Prostate gland (tissue), 2 donors: ENCODE data around the gene GRIK3. TPM values are rescaled to one million over a fixed set of nuclear protein-coding genes. Genes with fewer than 3 reads are reported as not detected.
A peak's percentile ranks its signal among the peaks of the same experiment; 100 is the strongest.

Experiments used
- DNase-seq: peaks from one replicate; pipeline ENCODE4 v3.0.0-alpha.2; 2019; ENCODE audit warnings: low spot score
- H3K27ac ChIP-seq, 2 donors: fragments of 200-600 bp; sonication (generic); 2 replicates each; pipeline ENCODE4 v1.5.1; 2017 to 2019
- H3K27me3 ChIP-seq: fragments of 200-600 bp; sonication (generic); replicated peaks from 2 replicates; pipeline ENCODE4 v1.5.1; 2019; ENCODE audit not compliant: insufficient read depth
- H3K36me3 ChIP-seq, 2 donors: fragments of 200-600 bp; sonication (generic); 1 replicate in 1 of 2; 2 replicates in 1 of 2; pipeline versions ENCODE4 v1.5.1 to v1.8.1; 2017 to 2019
- H3K4me1 ChIP-seq: fragments of 200-600 bp; sonication (generic); replicated peaks from 2 replicates; pipeline ENCODE4 v1.5.1; 2019
- H3K4me3 ChIP-seq, 2 donors: fragments of 200-600 bp; sonication (generic); 2 replicates each; pipeline ENCODE4 v1.5.1; 2017 to 2019
- H3K9me3 ChIP-seq: fragments of 200-600 bp; sonication (generic); 2 replicates; pipeline ENCODE4 v1.5.1; 2017
- CTCF ChIP-seq, 4 experiments: fragments of 200-600 bp in 2 of 4; fragments of 450-650 bp in 2 of 4; sonication (generic) in 2 of 4; IDR thresholded peaks; 1 replicate in 3 of 4; 2 replicates in 1 of 4; pipeline ENCODE4 v1.5.1; 2016 to 2019; ENCODE audit warnings: antibody characterized with exemption in 4 of 4, mild to moderate bottlenecking in 2 of 4, moderate library complexity in 2 of 4
- POLR2A ChIP-seq: fragments of 450-650 bp; IDR thresholded peaks from one replicate; pipeline ENCODE4 v1.6.1; 2016; ENCODE audit warnings: antibody characterized with exemption, mild to moderate bottlenecking
- POLR2AphosphoS5 ChIP-seq: sonication (generic); formaldehyde crosslinking; IDR thresholded peaks from one replicate; pipeline ENCODE4 v1.6.1; 2017; ENCODE audit warnings: antibody characterized with exemption
- WGBS: methylation state at CpG from one replicate; pipeline ENCODE4 v1.1.5; 2018; 5-methylcytosine and 5-hydroxymethylcytosine counted together
- intact Hi-C: fragments of 100-400 bp; cut with DNase I; formaldehyde crosslinking; loops from one replicate; pipeline ENCODE4 v1.14.2; 2022
- total RNA-seq, 2 donors: library from RNA; depleted of rRNA; stranded (reverse); fragments of >200 nt; gene quantifications; one replicate each; pipeline ENCODE4 v1.1.0, GENCODE V29; 2016

Gene GRIK3
- total RNA-seq, 2 donors from 2014 or later: 0.36 to 5.9 TPM

- intact Hi-C loops: no loop called here
- Histone ChIP-seq H3K36me3 (no peaks in the 10 kb centered on the region), H3K4me3 (no peak overlapping the region), H3K4me1 (no peaks in the 10 kb centered on the region), H3K9me3 (no peaks in the 10 kb centered on the region), H3K27me3 (no peaks in the 10 kb centered on the region), H3K27ac (no peak overlapping the region)
- DNase-seq: peak; percentile 1
- TF ChIP-seq CTCF (IDR thresholded peaks at IDR 0.05) (no peak), POLR2A (no peak), POLR2AphosphoS5 (no peak)
- WGBS: 83% methylated on average over 8 of the region's 8 CpGs
Observed at GRCh38 chr1:36884029-36884701, 150.2 kb downstream of the GRIK3 start.

- H3K4me1 ChIP-seq: no peaks in the 10 kb centered on the region
- H3K36me3 ChIP-seq: no peaks in the 10 kb centered on the region
- DNase-seq: peak; percentile 0
- TF ChIP-seq POLR2AphosphoS5: no peak
- TF ChIP-seq CTCF (IDR thresholded peaks at IDR 0.05): no peak
- TF ChIP-seq POLR2A: no peak
- no peaks in the 10 kb centered on the region for H3K9me3 ChIP-seq
- H3K4me3 ChIP-seq: no peak overlapping the region
- 94% methylated on average over 2 of the region's 3 CpGs for WGBS
- intact Hi-C loops: no loop called here
- H3K27me3 ChIP-seq: no peaks in the 10 kb centered on the region
- no peak overlapping the region for H3K27ac ChIP-seq
Observed at GRCh38 chr1:36883315-36883949, 150.9 kb downstream of the GRIK3 start.

- Histone ChIP-seq H3K4me1 (no peaks in the 10 kb centered on the region), H3K36me3 (no peaks in the 10 kb centered on the region), H3K4me3 (no peak overlapping the region), H3K27ac (no peak overlapping the region), H3K27me3 (no peaks in the 10 kb centered on the region), H3K9me3 (no peaks in the 10 kb centered on the region)
- peak; percentile 1 for DNase-seq
- TF ChIP-seq POLR2A (no peak), POLR2AphosphoS5 (no peak), CTCF (IDR thresholded peaks at IDR 0.05) (no peak)
- 94% methylated on average over 11 of the region's 11 CpGs for WGBS
- intact Hi-C loops: no loop called here
Observed at GRCh38 chr1:36882536-36883285, 151.6 kb downstream of the GRIK3 start.

- peak; percentile 0 for DNase-seq
- no peak overlapping the region for H3K4me3 ChIP-seq
- intact Hi-C loops: no loop called here
- H3K27ac ChIP-seq: no peak overlapping the region
- no peaks in the 10 kb centered on the region for H3K9me3 ChIP-seq
- WGBS: 91% methylated on average over 6 of the region's 6 CpGs
- H3K36me3 ChIP-seq: no peaks in the 10 kb centered on the region
- H3K27me3 ChIP-seq: no peaks in the 10 kb centered on the region
- no peaks in the 10 kb centered on the region for H3K4me1 ChIP-seq
- no peak for TF ChIP-seq CTCF (IDR thresholded peaks at IDR 0.05)
- no peak for TF ChIP-seq POLR2A
Observed at GRCh38 chr1:36881541-36881940, 152.8 kb downstream of the GRIK3 start.
